Activated T-helper 2 cell treated with anti-CD3 and anti-CD28 coated beads, Interferon-gamma antibody, Interleukin-2, Interleukin-4, amounts not matched to agents 10 μg/mL and 5 μg/mL and 100 μg/mL, durations not matched to agents 14 hours and 24 hours and 36 hours (primary cell): ENCODE measurements around the gene TMPRSS3. TPM values are rescaled to one million over a fixed set of nuclear protein-coding genes. Genes with fewer than 3 reads are reported as not detected.

Experiments used
- DNase-seq: peaks from one replicate; pipeline ENCODE4 v3.0.0; 2021; ENCODE audit warnings: low spot score
- H3K27ac Mint-ChIP-seq: one replicate; pipeline ENCODE4 v1.8.0; 2021; ENCODE audit warnings: mixed read lengths
- H3K27me3 Mint-ChIP-seq: one replicate; pipeline ENCODE4 v1.8.0; 2021; ENCODE audit warnings: low read depth, mixed read lengths
- H3K36me3 Mint-ChIP-seq: one replicate; pipeline ENCODE4 v1.8.0; 2021; ENCODE audit warnings: low read depth, mixed read lengths
- H3K4me1 Mint-ChIP-seq: one replicate; pipeline ENCODE4 v1.8.0; 2021; ENCODE audit warnings: low read depth, mixed read lengths
- H3K4me3 Mint-ChIP-seq: one replicate; pipeline ENCODE4 v1.8.0; 2021; ENCODE audit warnings: low read depth, mild to moderate bottlenecking, moderate library complexity, mixed read lengths
- H3K9me3 Mint-ChIP-seq: one replicate; pipeline ENCODE4 v1.8.0; 2021; ENCODE audit warnings: mixed read lengths
- intact Hi-C: fragments of 100-400 bp; cut with micrococcal nuclease; formaldehyde crosslinking; loops from one replicate; pipeline ENCODE4 v1.15.1; 2023
- total RNA-seq: library from RNA; stranded (reverse); gene quantifications from 2 replicates; pipeline ENCODE4 v1.2.3, GENCODE V29; 2022

The TMPRSS3 gene
- total RNA-seq, 1 donor from 2014 or later, result 88.1 TPM

GRCh38 chr21:42390193-42390592, 5.7 kb downstream of the TMPRSS3 start:
- intact Hi-C loops, result loop anchor here (5.0 kb wide), 1 partner anchor 37 kb away; no protein-coding TSS in a partner anchor
- peaks cover 86% of the 10 kb centered on the region for H3K36me3 Mint-ChIP-seq
- no peak overlapping the region for H3K4me3 Mint-ChIP-seq
- peak overlapping the region; percentile 46 for H3K27ac Mint-ChIP-seq
- peaks cover 1% of the 10 kb centered on the region for H3K9me3 Mint-ChIP-seq
- H3K4me1 Mint-ChIP-seq, result peaks cover 77% of the 10 kb centered on the region
- no peak for DNase-seq
- no peaks in the 10 kb centered on the region for H3K27me3 Mint-ChIP-seq

GRCh38 chr21:42389449-42389835, 6.4 kb downstream of the TMPRSS3 start:
- no peaks in the 10 kb centered on the region for H3K27me3 Mint-ChIP-seq
- peaks cover 83% of the 10 kb centered on the region for H3K36me3 Mint-ChIP-seq
- H3K9me3 Mint-ChIP-seq, result peaks cover 3% of the 10 kb centered on the region
- H3K4me1 Mint-ChIP-seq, result peaks cover 73% of the 10 kb centered on the region
- H3K4me3 Mint-ChIP-seq, result peak overlapping the region; percentile 14
- intact Hi-C loops, result no loop called here
- H3K27ac Mint-ChIP-seq, result peak overlapping the region; percentile 61
- DNase-seq, result no peak

GRCh38 chr21:42388740-42389448, 7.0 kb downstream of the TMPRSS3 start:
- H3K27me3 Mint-ChIP-seq, result no peaks in the 10 kb centered on the region
- intact Hi-C loops, result no loop called here
- H3K4me1 Mint-ChIP-seq, result peaks cover 73% of the 10 kb centered on the region
- no peak for DNase-seq
- H3K4me3 Mint-ChIP-seq, result no peak overlapping the region
- peak overlapping the region; percentile 61 for H3K27ac Mint-ChIP-seq
- H3K9me3 Mint-ChIP-seq, result peaks cover 3% of the 10 kb centered on the region
- H3K36me3 Mint-ChIP-seq, result peaks cover 88% of the 10 kb centered on the region

- H3K36me3 Mint-ChIP-seq, result peaks cover 90% of the 10 kb centered on the region
- peaks cover 3% of the 10 kb centered on the region for H3K9me3 Mint-ChIP-seq
- peaks cover 65% of the 10 kb centered on the region for H3K4me1 Mint-ChIP-seq
- no peaks in the 10 kb centered on the region for H3K27me3 Mint-ChIP-seq
- no peak for DNase-seq
- H3K4me3 Mint-ChIP-seq, result no peak overlapping the region
- intact Hi-C loops, result no loop called here
- H3K27ac Mint-ChIP-seq, result peak overlapping the region; percentile 40
Measured at GRCh38 chr21:42387843-42388340, 8.0 kb downstream of the TMPRSS3 start.

GRCh38 chr21:42387164-42387563, 8.7 kb downstream of the TMPRSS3 start:
- H3K9me3 Mint-ChIP-seq, result peaks cover 10% of the 10 kb centered on the region
- intact Hi-C loops, result no loop called here
- peaks cover 60% of the 10 kb centered on the region for H3K4me1 Mint-ChIP-seq
- peaks cover 90% of the 10 kb centered on the region for H3K36me3 Mint-ChIP-seq
- no peaks in the 10 kb centered on the region for H3K27me3 Mint-ChIP-seq
- H3K27ac Mint-ChIP-seq, result peak overlapping the region; percentile 40
- H3K4me3 Mint-ChIP-seq, result no peak overlapping the region
- DNase-seq, result no peak

- Mint-ChIP-seq H3K9me3 (peaks cover 19% of the 10 kb centered on the region), H3K4me3 (no peak overlapping the region), H3K27ac (no peak overlapping the region), H3K4me1 (peaks cover 55% of the 10 kb centered on the region), H3K27me3 (no peaks in the 10 kb centered on the region), H3K36me3 (peaks cover 92% of the 10 kb centered on the region)
- intact Hi-C loops, result no loop called here
- DNase-seq, result no peak
Measured at GRCh38 chr21:42386034-42386591, 9.7 kb downstream of the TMPRSS3 start.

- H3K9me3 Mint-ChIP-seq, result peaks cover 19% of the 10 kb centered on the region
- H3K27ac Mint-ChIP-seq, result no peak overlapping the region
- H3K36me3 Mint-ChIP-seq, result peaks cover 92% of the 10 kb centered on the region
- H3K27me3 Mint-ChIP-seq, result no peaks in the 10 kb centered on the region
- DNase-seq, result no peak
- H3K4me1 Mint-ChIP-seq, result peaks cover 50% of the 10 kb centered on the region
- no peak overlapping the region for H3K4me3 Mint-ChIP-seq
- intact Hi-C loops, result no loop called here
Measured at GRCh38 chr21:42385619-42386018, 10.2 kb downstream of the TMPRSS3 start.

DNA sequence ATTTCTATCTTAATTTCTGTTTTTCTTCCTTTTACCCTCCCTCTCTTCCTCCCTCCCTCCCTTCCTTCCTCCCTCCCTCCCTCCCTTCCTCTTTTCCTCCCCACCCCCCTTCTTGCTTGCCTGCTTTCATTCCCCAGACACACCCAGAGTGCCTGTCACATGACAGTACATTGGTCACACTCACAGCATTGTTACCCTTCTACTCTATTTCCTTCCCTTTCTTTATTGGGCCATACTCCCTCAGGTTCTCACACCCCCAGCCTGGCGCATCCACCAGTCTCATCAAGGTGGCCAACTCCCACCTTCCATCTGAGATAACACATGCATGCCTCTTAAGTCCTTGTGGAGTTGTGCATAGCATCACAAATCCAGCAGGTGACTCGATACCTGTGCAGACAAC, 10.9 kb downstream of the TMPRSS3 start:
- Mint-ChIP-seq H3K36me3 (peaks cover 89% of the 10 kb centered on the region), H3K9me3 (peaks cover 19% of the 10 kb centered on the region), H3K4me3 (no peak overlapping the region), H3K27me3 (no peaks in the 10 kb centered on the region), H3K4me1 (peaks cover 44% of the 10 kb centered on the region), H3K27ac (no peak overlapping the region)
- intact Hi-C loops, result no loop called here
- no peak for DNase-seq

- H3K9me3 Mint-ChIP-seq, result peaks cover 19% of the 10 kb centered on the region
- no peaks in the 10 kb centered on the region for H3K27me3 Mint-ChIP-seq
- intact Hi-C loops, result no loop called here
- no peak overlapping the region for H3K27ac Mint-ChIP-seq
- DNase-seq, result no peak
- H3K4me1 Mint-ChIP-seq, result peaks cover 38% of the 10 kb centered on the region
- H3K4me3 Mint-ChIP-seq, result no peak overlapping the region
- H3K36me3 Mint-ChIP-seq, result peaks cover 90% of the 10 kb centered on the region
Measured at GRCh38 chr21:42384156-42384945, 11.5 kb downstream of the TMPRSS3 start.

DNA sequence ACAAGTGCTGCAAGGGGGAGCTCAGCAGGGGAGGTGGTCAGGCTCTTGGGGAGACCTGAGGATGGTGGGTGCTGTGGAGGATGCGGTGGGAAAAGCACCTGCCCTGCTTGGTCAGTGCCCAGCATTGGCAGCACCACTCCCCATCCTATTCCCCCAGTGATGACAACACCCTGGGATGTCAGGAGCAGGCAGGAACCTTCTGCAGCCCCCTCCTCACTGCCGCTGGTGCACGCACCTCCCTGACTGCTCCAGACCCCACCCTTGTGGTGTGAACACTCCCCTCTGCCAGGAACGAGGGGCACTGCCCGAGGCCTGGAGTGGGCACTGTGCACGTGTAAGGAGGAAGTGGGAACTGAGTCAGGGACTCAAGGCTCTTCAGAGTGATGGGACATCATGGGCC, 12.5 kb downstream of the TMPRSS3 start:
- no peaks in the 10 kb centered on the region for H3K27me3 Mint-ChIP-seq
- H3K27ac Mint-ChIP-seq, result no peak overlapping the region
- DNase-seq, result no peak
- peaks cover 28% of the 10 kb centered on the region for H3K4me1 Mint-ChIP-seq
- peaks cover 19% of the 10 kb centered on the region for H3K9me3 Mint-ChIP-seq
- H3K36me3 Mint-ChIP-seq, result peaks cover 83% of the 10 kb centered on the region
- H3K4me3 Mint-ChIP-seq, result no peak overlapping the region
- intact Hi-C loops, result no loop called here

GRCh38 chr21:42382915-42383314, 12.9 kb downstream of the TMPRSS3 start:
- no peak overlapping the region for H3K27ac Mint-ChIP-seq
- H3K27me3 Mint-ChIP-seq, result no peaks in the 10 kb centered on the region
- H3K36me3 Mint-ChIP-seq, result peaks cover 81% of the 10 kb centered on the region
- no peak overlapping the region for H3K4me3 Mint-ChIP-seq
- peaks cover 19% of the 10 kb centered on the region for H3K9me3 Mint-ChIP-seq
- intact Hi-C loops, result no loop called here
- DNase-seq, result no peak
- peaks cover 25% of the 10 kb centered on the region for H3K4me1 Mint-ChIP-seq

DNA sequence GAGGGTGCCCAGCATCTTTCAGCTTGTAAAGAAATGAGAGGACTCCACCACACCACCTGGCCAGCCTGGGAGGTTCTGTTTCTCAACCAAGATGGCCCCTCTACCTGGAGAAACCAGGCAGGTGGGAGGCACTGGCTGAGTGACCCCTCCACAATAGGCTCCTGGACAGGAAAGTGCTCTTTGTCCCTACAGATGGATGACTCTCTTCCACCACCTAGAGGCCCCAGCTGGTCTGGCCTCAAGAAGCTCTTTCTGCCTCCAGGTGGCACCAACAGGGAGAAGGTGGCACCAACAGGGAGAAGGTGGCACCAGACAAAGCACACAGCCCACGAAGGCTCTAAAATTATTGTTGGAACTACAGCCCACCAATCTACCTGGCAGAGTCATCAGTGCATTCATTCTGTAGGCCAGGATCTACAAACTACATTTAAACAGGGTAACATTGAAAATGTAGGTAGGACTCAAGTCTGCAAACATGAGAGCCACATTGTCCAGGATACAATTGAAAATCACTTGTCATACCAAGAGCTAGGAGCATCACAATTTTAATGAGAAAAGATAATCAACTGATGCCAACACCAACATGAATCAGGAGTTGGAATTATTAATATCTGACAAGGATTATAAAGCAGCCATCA, 14.4 kb downstream of the TMPRSS3 start:
- DNase-seq, result no peak
- no peaks in the 10 kb centered on the region for H3K27me3 Mint-ChIP-seq
- H3K27ac Mint-ChIP-seq, result no peak overlapping the region
- intact Hi-C loops, result no loop called here
- H3K9me3 Mint-ChIP-seq, result peaks cover 19% of the 10 kb centered on the region
- peaks cover 14% of the 10 kb centered on the region for H3K4me1 Mint-ChIP-seq
- peaks cover 74% of the 10 kb centered on the region for H3K36me3 Mint-ChIP-seq
- H3K4me3 Mint-ChIP-seq, result no peak overlapping the region
